Large intestine (tissue), 12 donors: Measurements from ENCODE around the gene STOX2. TPM values are rescaled to one million over a fixed set of nuclear protein-coding genes. Genes with fewer than 3 reads are reported as not detected.
A peak's percentile ranks its signal among the peaks of the same experiment; 100 is the strongest.

ENCODE experiments used
- DNase-seq, 2 donors: peaks; one replicate each; pipeline versions ENCODE4 v3.0.0 to v3.0.0-alpha.2; 2013
- H3K27ac ChIP-seq: one replicate; pipeline ENCODE4 v1.5.1; 2013; ENCODE audit warnings: low read length
- H3K27me3 ChIP-seq: 2 replicates; pipeline ENCODE4 v1.6.1; 2013; ENCODE audit warnings: low read length; ENCODE audit not compliant: control insufficient read depth, insufficient read depth
- H3K36me3 ChIP-seq: 2 replicates; pipeline ENCODE4 v1.6.1; 2013; ENCODE audit warnings: low read length; ENCODE audit not compliant: control insufficient read depth, insufficient read depth
- H3K4me1 ChIP-seq: one replicate; pipeline ENCODE4 v1.6.1; 2013; ENCODE audit warnings: low read length; ENCODE audit not compliant: control insufficient read depth, insufficient read depth
- H3K4me3 ChIP-seq: one replicate; pipeline ENCODE4 v1.5.1; 2013; ENCODE audit warnings: low read length
- H3K9me3 ChIP-seq: one replicate; pipeline ENCODE4 v1.6.1; 2013; ENCODE audit warnings: mild to moderate bottlenecking, low read depth, low read length, moderate library complexity; ENCODE audit not compliant: control insufficient read depth
- WGBS: methylation state at CpG from one replicate; pipeline ENCODE4 v1.1.5; 2013; ENCODE audit warnings: low lambda C conversion rate; ENCODE audit not compliant: insufficient coverage; 5-methylcytosine and 5-hydroxymethylcytosine counted together
- long read RNA-seq, 11 donors: transcript quantifications; one replicate each; lab custom pipeline, GENCODE V29; 2026
- polyA plus RNA-seq: library from polyadenylated mRNA; unstranded; fragments of 120-200 nt; gene quantifications from one replicate; pipeline ENCODE4 v1.2.1, GENCODE V29; 2013

Gene STOX2, protein sequence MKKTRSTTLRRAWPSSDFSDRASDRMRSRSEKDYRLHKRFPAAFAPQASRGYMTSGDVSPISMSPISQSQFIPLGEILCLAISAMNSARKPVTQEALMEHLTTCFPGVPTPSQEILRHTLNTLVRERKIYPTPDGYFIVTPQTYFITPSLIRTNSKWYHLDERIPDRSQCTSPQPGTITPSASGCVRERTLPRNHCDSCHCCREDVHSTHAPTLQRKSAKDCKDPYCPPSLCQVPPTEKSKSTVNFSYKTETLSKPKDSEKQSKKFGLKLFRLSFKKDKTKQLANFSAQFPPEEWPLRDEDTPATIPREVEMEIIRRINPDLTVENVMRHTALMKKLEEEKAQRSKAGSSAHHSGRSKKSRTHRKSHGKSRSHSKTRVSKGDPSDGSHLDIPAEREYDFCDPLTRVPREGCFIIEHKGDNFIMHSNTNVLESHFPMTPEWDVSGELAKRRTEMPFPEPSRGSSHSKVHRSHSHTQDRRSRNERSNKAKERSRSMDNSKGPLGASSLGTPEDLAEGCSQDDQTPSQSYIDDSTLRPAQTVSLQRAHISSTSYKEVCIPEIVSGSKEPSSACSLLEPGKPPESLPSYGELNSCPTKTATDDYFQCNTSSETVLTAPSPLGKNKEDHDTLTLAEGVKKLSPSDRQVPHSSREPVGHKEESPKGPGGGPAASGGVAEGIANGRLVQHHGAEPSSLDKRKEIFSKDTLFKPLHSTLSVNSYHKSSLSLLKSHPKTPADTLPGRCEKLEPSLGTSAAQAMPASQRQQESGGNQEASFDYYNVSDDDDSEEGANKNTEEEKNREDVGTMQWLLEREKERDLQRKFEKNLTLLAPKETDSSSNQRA (N-terminal part only)
- 4.4 TPM for polyA plus RNA-seq
- long read RNA-seq, donor 1, result 0 reads
- long read RNA-seq, donor 2, result 0 reads
- long read RNA-seq, donor 3, full-length matches to known transcripts, result 1 of 1 reads
- long read RNA-seq, donor 3, partial matches to known transcripts, result 0 of 1 reads
- long read RNA-seq, donor 3, other reads (novel, unspliced or antisense), result 0 of 1 reads
- long read RNA-seq, donor 4, result 0 reads
- long read RNA-seq, donor 5, result 0 reads
- long read RNA-seq, donor 6, partial matches to known transcripts, result 0 of 2 reads
- long read RNA-seq, donor 6, other reads (novel, unspliced or antisense), result 0 of 2 reads
- long read RNA-seq, donor 7, result 0 reads
- long read RNA-seq, donor 8, result 0 reads
- long read RNA-seq, donor 9, partial matches to known transcripts, result 0 of 1 reads
- long read RNA-seq, donor 9, other reads (novel, unspliced or antisense), result 0 of 1 reads
- long read RNA-seq, donor 10, result 0 reads
- long read RNA-seq, donor 11, result 0 reads

DNA sequence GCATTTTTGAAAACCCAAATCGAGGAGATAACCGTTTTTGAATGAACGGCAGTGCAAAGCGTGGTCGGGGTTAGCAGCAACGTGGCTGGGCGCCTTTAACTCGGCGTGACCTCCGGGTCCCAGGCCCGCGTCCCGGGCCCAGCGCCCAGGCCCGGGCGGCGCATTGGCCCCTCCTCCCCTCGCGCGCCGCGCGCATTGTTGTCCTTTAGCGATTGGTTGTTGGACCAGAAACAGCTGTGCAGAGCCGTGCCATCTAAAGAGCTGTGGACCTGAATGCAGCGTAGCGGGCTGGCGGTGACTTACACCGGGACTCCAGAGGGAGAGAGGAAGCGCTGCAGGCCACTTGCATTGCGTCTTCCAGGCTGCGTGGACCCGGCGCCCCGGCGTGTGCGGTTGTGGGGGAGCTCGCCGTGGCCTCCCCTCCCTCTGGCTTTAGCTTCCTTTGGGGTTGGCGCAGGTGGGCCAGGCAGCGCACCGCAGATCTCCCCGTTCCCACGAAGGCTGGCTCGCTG, at the start of gene STOX2:
STOX2 (plus strand) TSS at position 227 of the 512 bp plus-strand sequence. CDS start 1,484 bp downstream, outside the sequence.
- H3K4me1 ChIP-seq, result no peaks in the 10 kb centered on the region
- no peaks in the 10 kb centered on the region for H3K36me3 ChIP-seq
- WGBS, result no CpG with 5 or more reads among the region's 45 CpGs
- peak within 1 kb of the TSS; percentile 48 for H3K27ac ChIP-seq
- DNase-seq, result peak; percentile 30 to 59
- H3K9me3 ChIP-seq, result peaks cover 9% of the 10 kb centered on the region
- H3K4me3 ChIP-seq, result peak within 1 kb of the TSS; percentile 62
- peaks cover 67% of the 10 kb centered on the region for H3K27me3 ChIP-seq

DNA sequence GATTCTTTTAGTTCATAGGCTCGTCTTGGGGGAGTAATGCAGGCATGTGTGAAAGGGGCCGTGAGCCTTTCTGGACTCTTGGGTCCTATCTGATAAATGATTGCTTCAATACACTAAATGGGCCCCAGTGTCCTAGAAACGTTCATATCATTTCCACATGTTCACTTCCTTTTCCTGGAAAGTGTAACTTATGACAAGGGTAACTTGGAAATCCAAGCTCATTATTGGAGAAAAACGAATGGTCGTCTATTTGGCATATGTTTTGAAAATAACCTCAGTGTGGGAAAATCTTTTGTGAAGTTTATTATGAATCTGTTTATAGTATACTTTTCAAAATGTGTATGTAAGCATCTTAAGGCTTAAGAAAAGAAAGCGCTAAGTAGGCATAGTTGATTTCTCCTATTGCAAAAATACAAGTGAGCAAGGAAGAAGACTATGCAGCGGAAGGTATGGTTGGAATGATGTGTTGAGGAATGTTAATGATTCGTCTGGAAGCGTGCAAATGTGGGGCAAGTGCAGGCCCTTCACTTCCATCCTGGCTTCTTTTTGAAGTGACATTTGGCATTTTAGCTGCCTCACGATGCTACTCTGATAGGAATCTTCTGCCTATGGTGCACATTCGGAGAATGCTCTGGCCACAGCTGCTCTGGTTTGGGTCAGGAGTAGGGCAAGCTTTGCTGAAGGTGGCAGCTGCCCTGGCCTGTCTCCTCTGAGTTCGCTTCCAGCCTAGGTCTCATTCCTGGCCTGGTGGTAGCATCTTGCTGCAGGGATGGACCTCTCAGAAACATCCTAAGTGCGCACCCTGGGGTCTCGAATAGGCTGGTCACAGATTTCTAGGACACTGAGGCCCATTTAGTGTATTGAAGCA, 49.5 kb upstream of the STOX2 start:
- H3K36me3 ChIP-seq, result no peaks in the 10 kb centered on the region
- H3K9me3 ChIP-seq, result no peaks in the 10 kb centered on the region
- H3K27ac ChIP-seq, result no peak overlapping the region
- no peak for DNase-seq
- 92% methylated on average over 4 of the region's 14 CpGs for WGBS
- H3K4me1 ChIP-seq, result no peaks in the 10 kb centered on the region
- no peak overlapping the region for H3K4me3 ChIP-seq
- peaks cover 11% of the 10 kb centered on the region for H3K27me3 ChIP-seq

DNA sequence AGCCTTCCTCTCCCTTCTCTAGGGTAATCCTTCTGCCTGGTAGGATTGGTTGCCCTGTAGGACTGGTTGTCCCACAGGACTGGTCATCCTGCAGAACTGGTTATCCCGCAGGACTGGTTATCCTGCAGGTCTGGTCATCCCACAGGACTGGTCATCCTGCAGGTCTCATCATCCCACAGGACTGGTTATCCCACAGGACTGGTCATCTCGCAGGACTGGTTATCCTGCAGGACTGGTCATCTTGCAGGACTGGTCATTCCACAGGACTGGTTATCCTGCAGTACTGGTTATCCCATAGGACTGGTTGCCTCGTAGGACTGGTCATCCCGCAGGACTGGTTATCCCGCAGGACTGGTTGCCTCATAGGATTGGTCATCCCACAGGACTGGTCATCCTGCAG, 48.1 kb upstream of the STOX2 start:
- no peak for DNase-seq
- Histone ChIP-seq H3K9me3 (no peaks in the 10 kb centered on the region), H3K4me1 (no peaks in the 10 kb centered on the region), H3K27me3 (peaks cover 14% of the 10 kb centered on the region), H3K4me3 (no peak overlapping the region), H3K27ac (no peak overlapping the region), H3K36me3 (no peaks in the 10 kb centered on the region)
- no CpG with 5 or more reads among the region's 5 CpGs for WGBS

DNA sequence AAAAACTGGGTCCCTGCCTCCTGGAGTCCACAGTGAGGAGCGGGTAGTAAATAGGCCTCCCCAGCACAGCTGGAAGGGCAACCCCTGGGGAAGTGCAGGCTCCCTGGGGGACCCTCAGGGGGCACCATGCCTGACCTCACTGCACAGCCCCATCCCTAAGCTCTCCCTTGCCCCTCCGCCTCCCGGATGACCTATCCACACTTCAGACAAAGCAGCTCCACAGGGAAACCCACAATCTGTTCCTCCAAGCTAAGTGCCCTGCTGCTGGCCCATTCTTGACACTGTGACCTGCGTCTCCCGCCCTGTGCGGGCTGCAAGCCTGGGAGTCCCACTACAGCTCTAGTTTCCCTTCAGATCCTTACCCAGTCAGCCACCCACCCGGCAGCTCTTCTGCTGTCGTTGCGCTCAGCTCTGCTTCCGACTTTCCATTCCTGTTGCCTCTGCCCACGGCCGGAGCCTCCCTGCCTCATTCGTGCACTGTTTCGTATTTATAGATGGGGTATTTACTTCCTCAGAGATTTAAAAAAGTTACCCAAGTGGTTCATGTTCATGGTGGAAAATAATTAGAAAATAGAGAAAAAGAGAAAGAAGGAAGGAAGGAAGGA, 47.0 kb upstream of the STOX2 start:
- DNase-seq, result no peak
- Histone ChIP-seq H3K27ac (no peak overlapping the region), H3K9me3 (no peaks in the 10 kb centered on the region), H3K27me3 (peaks cover 13% of the 10 kb centered on the region), H3K4me1 (no peaks in the 10 kb centered on the region), H3K4me3 (no peak overlapping the region), H3K36me3 (no peaks in the 10 kb centered on the region)
- WGBS, result 100% methylated on average over 2 of the region's 14 CpGs

DNA sequence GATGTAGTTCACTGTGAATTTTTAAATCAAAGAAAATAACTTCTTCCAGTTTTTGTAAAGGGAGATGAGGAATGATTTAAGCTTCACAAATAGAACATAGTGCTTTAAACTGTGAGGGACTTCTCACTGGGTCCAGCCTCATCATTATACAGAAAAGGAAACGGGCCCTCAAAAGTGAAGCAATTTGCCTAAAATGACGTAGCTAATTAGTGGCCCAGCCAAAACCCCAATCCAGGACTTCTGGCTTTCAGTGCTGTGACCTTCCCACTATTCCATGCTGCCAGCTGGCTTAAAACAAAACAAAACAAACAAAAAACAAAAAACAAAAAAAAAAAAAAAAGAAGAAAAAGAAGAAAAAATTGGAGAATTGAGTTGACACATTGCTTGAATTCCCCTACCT, 45.0 kb upstream of the STOX2 start:
- Histone ChIP-seq H3K9me3 (no peaks in the 10 kb centered on the region), H3K36me3 (no peaks in the 10 kb centered on the region), H3K4me1 (no peaks in the 10 kb centered on the region), H3K27ac (no peak overlapping the region), H3K27me3 (peaks cover 12% of the 10 kb centered on the region), H3K4me3 (no peak overlapping the region)
- no peak for DNase-seq
- WGBS, result no CpG with 5 or more reads among the region's 2 CpGs

DNA sequence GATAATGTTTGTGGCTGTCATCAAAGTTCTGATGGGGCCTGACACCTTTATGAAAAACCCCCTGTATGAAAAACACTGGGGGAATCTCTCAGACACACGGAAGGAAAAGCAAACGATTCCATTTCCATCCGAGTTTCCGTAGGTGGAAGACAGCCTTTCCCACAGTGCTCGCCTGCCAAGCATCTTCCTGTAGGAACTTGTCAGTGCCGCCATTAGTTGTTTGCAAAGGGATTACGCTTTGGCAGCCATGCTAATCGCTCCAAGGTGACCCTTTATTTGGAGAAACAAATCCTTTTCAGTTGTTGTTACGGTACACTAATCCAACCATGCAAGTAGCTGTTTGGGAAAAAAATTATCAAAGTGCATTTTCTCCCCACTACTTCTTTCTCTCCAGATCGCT, 44.4 kb upstream of the STOX2 start:
- Histone ChIP-seq H3K4me1 (no peaks in the 10 kb centered on the region), H3K9me3 (no peaks in the 10 kb centered on the region), H3K27ac (no peak overlapping the region), H3K36me3 (no peaks in the 10 kb centered on the region), H3K4me3 (no peak overlapping the region), H3K27me3 (peaks cover 12% of the 10 kb centered on the region)
- WGBS, result no CpG with 5 or more reads among the region's 10 CpGs
- no peak for DNase-seq

DNA sequence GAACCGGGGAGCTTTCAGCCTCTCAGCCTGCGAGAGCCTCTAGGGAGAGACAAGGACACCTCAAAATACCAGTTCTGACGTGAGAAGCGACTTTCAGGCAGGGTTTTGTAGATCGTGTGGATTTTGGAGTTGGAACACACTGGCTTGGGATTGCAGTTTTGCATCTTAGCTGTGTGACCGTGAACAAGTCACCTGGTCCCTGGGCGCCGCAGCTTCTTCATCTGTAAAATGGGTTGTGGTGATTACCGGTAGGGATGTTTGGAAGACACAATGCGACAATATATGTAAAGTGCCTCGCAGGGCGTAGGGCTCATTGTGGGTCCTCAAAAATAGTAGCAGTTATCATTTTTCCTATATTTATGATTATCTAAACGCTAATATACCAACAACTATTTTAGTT, 43.7 kb upstream of the STOX2 start:
- H3K27me3 ChIP-seq, result peaks cover 12% of the 10 kb centered on the region
- no peaks in the 10 kb centered on the region for H3K4me1 ChIP-seq
- H3K9me3 ChIP-seq, result no peaks in the 10 kb centered on the region
- no peak overlapping the region for H3K27ac ChIP-seq
- H3K36me3 ChIP-seq, result no peaks in the 10 kb centered on the region
- no peak overlapping the region for H3K4me3 ChIP-seq
- no peak for DNase-seq
- no CpG with 5 or more reads among the region's 13 CpGs for WGBS

DNA sequence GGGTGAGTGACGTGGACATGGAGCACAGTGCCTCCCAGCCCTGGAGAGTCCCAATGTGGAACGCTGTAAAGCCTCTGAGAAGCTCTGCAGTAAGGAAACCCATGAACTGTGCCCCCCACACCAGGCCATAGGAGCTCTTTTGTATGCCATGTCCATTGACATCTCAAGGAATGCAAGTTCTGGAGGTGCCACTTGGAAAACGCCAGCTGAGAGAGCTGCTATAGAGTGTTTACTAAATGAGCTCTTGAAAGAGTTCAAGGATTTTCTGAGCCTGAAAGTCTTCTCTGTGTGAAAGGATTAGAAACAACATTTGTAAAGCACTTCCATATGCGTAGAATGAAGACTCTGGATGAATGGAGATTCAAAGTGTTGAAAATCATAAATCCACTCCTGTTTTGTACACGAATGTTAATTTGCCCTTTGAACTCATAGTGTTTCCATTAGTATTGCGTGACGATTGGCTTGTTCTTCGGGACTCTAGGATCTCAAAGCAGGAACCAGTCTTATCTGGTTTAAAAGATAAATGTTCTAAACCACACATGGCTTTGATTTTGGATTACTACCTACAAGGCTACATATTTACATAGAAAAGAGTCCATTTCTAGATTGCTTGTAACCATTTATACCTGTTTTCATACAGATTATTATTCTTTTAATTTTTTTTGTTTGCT, 41.8 kb upstream of the STOX2 start:
- no peaks in the 10 kb centered on the region for H3K9me3 ChIP-seq
- H3K27me3 ChIP-seq, result peaks cover 13% of the 10 kb centered on the region
- H3K4me3 ChIP-seq, result no peak overlapping the region
- WGBS, result 73% methylated on average over 2 of the region's 8 CpGs
- H3K36me3 ChIP-seq, result no peaks in the 10 kb centered on the region
- H3K4me1 ChIP-seq, result no peaks in the 10 kb centered on the region
- no peak overlapping the region for H3K27ac ChIP-seq
- DNase-seq, result no peak

DNA sequence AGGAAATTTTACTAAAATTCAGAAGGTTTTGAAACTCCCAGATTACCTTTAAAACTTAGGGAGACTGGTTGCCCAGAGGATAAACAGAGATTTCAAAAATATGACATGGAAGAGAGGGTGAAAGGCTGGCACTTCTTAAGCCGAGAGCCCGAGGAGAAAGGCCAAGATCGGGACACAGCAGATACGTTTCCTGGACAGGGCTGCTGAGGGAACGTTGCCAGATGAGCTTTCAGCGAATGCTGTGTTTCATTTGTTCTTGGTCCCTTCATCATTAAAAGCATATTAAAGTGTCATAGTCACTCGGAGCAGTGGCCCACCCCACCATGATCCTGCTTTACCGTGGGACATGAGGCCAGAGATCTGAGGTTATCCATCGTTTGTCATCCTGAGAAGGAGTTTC, 37.9 kb upstream of the STOX2 start:
- H3K27me3 ChIP-seq, result peaks cover 2% of the 10 kb centered on the region
- no peak overlapping the region for H3K4me3 ChIP-seq
- 100% methylated on average over 2 of the region's 9 CpGs for WGBS
- no peaks in the 10 kb centered on the region for H3K9me3 ChIP-seq
- DNase-seq, result no peak
- no peaks in the 10 kb centered on the region for H3K36me3 ChIP-seq
- H3K4me1 ChIP-seq, result no peaks in the 10 kb centered on the region
- no peak overlapping the region for H3K27ac ChIP-seq
